ENCODE measurements around the gene CPTP.

Gene CPTP

GRCh38 chr1:1310476-1311053 lies 14.0 kb upstream of the CPTP start:
- Histone ChIP-seq H3K27ac (ENCODE audit: low read depth, low read length) (no peak overlapping the region), H3K27me3 (ENCODE audit: low read length) (no peaks in the 10 kb centered on the region), H3K4me3 (ENCODE audit: insufficient read depth, low read length, poor library complexity, severe bottlenecking) (no peak overlapping the region), H3K9me3 (ENCODE audit: insufficient read depth, low read length) (no peaks in the 10 kb centered on the region), H3K9ac (ENCODE audit: low read length) (peak overlapping the region; percentile 99), H3K4me2 (ENCODE audit: low read depth, low read length, poor library complexity, severe bottlenecking) (no peak overlapping the region), H4K20me1 (ENCODE audit: low read depth, low read length) (no peaks in the 10 kb centered on the region), H3F3A (ENCODE audit: insufficient read depth) (no peaks in the 10 kb centered on the region; the same call in 1 of the 2 replicates), H3K36me3 (ENCODE audit: low read length) (no peaks in the 10 kb centered on the region), H3K9me2 (replicated peaks; ENCODE audit: insufficient read depth, low read length) (no peaks in the 10 kb centered on the region), H2AFZ (ENCODE audit: low read depth, low read length, severe bottlenecking) (no peak overlapping the region), H3K79me2 (ENCODE audit: insufficient read depth, low read length) (peaks cover 12% of the 10 kb centered on the region)
- TF ChIP-seq CTCF (IDR thresholded peaks at IDR 0.05; ENCODE audit: insufficient read depth, low read length, poor library complexity, severe bottlenecking) (no peak), EZH2phosphoT487 (conservative IDR thresholded peaks at IDR 0.05; ENCODE audit: low read length) (no peak)

- Histone ChIP-seq H3K4me2 (ENCODE audit: low read depth, low read length, poor library complexity, severe bottlenecking) (no peak overlapping the region), H3F3A (ENCODE audit: insufficient read depth) (peaks cover 6% of the 10 kb centered on the region; the same call in 1 of the 2 replicates), H2AFZ (ENCODE audit: low read depth, low read length, severe bottlenecking) (no peak overlapping the region), H4K20me1 (ENCODE audit: low read depth, low read length) (no peaks in the 10 kb centered on the region), H3K9me3 (ENCODE audit: insufficient read depth, low read length) (no peaks in the 10 kb centered on the region), H3K4me3 (ENCODE audit: insufficient read depth, low read length, poor library complexity, severe bottlenecking) (no peak overlapping the region), H3K9ac (ENCODE audit: low read length) (no peak overlapping the region), H3K27me3 (ENCODE audit: low read length) (no peaks in the 10 kb centered on the region), H3K36me3 (ENCODE audit: low read length) (no peaks in the 10 kb centered on the region), H3K9me2 (replicated peaks; ENCODE audit: insufficient read depth, low read length) (no peaks in the 10 kb centered on the region), H3K79me2 (ENCODE audit: insufficient read depth, low read length) (peaks cover 12% of the 10 kb centered on the region), H3K27ac (ENCODE audit: low read depth, low read length) (no peak overlapping the region)
- TF ChIP-seq CTCF (IDR thresholded peaks at IDR 0.05; ENCODE audit: insufficient read depth, low read length, poor library complexity, severe bottlenecking), result no peak
- TF ChIP-seq EZH2phosphoT487 (conservative IDR thresholded peaks at IDR 0.05; ENCODE audit: low read length), result no peak
Observed at GRCh38 chr1:1311107-1312104, 13.2 kb upstream of the CPTP start.

GRCh38 chr1:1312450-1313314 lies 11.9 kb upstream of the CPTP start:
- Histone ChIP-seq H3K9ac (ENCODE audit: low read length) (no peak overlapping the region), H3K4me3 (ENCODE audit: insufficient read depth, low read length, poor library complexity, severe bottlenecking) (no peak overlapping the region), H3K4me2 (ENCODE audit: low read depth, low read length, poor library complexity, severe bottlenecking) (no peak overlapping the region), H2AFZ (ENCODE audit: low read depth, low read length, severe bottlenecking) (no peak overlapping the region), H3K36me3 (ENCODE audit: low read length) (no peaks in the 10 kb centered on the region), H4K20me1 (ENCODE audit: low read depth, low read length) (no peaks in the 10 kb centered on the region), H3K9me2 (replicated peaks; ENCODE audit: insufficient read depth, low read length) (no peaks in the 10 kb centered on the region), H3K27ac (ENCODE audit: low read depth, low read length) (no peak overlapping the region), H3K9me3 (ENCODE audit: insufficient read depth, low read length) (no peaks in the 10 kb centered on the region), H3F3A (ENCODE audit: insufficient read depth) (peaks cover 14% of the 10 kb centered on the region; the same call in 1 of the 2 replicates), H3K27me3 (ENCODE audit: low read length) (no peaks in the 10 kb centered on the region), H3K79me2 (ENCODE audit: insufficient read depth, low read length) (peaks cover 11% of the 10 kb centered on the region)
- TF ChIP-seq EZH2phosphoT487 (conservative IDR thresholded peaks at IDR 0.05; ENCODE audit: low read length) (no peak), CTCF (IDR thresholded peaks at IDR 0.05; ENCODE audit: insufficient read depth, low read length, poor library complexity, severe bottlenecking) (no peak)
